Right renal cortex interstitium (tissue), 3 donors: ENCODE data around the gene HPX. TPM values are rescaled to one million over a fixed set of nuclear protein-coding genes. Genes with fewer than 3 reads are reported as not detected.
A peak's percentile ranks its signal among the peaks of the same experiment; 100 is the strongest.
"Not testable (repeated sequence)": the region's sequence is repeated elsewhere in the genome, so short reads cannot be mapped to it uniquely, and the experiment has no call there.

ENCODE experiments used
- DNase-seq, 3 donors: peaks; one replicate each; pipeline ENCODE4 v3.0.0-alpha.2; 2013; ENCODE audit warnings: low read depth in 3 of 3, low spot score in 2 of 3
- polyA plus RNA-seq, 3 donors: library from polyadenylated mRNA; unstranded; fragments of 120-200 nt; gene quantifications; one replicate each; pipeline ENCODE4 v1.2.1, GENCODE V29; 2013; ENCODE audit not compliant: insufficient read length in 3 of 3

Gene HPX
- polyA plus RNA-seq, 3 donors = 1.6 to 2.2 (median 2.2) TPM

DNA sequence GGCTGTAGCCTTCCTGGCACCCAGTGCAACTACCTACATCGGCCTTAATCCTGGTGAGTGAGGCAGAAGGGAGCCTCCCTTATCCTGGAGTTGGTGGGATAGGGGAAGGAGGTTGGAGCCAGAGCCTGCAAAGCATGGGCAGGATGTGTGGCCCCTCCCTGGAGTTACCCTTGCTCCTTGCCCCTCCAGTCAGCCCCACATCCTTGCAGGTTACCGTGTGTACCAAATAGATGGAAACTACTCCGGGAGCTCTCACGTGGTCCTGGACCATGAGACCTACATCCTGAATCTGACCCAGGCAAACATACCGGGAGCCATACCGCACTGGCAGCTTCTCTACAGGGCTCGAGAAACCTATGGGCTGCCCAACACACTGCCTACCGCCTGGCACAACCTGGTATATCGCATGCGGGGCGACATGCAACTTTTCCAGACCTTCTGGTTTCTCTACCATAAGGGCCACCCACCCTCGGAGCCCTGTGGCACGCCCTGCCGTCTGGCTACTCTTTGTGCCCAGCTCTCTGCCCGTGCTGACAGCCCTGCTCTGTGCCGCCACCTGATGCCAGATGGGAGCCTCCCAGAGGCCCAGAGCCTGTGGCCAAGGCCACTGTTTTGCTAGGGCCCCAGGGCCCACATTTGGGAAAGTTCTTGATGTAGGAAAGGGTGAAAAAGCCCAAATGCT is 46.7 kb downstream of the HPX start:
- no peak for DNase-seq

DNA sequence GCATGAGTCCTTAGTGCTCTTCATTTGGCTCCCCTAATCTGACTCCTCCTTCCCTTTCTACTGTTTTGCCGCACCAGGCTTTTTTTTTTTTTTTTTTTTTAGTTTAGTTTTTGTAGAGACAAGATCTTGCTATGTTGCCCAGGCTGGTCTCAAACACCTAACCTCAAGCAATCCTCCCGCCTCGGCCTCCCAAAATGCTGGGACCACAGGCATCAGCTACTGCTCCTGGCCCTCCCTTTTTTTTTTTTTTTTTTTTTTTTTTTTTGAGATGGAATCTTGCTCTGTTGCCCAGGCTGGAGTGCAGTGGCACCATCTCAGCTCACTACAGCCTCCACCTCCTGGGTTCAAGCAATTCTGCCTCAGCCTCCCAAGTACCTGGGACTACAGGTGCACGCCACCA is 48.5 kb downstream of the HPX start:
- not testable (repeated sequence) for DNase-seq

DNA sequence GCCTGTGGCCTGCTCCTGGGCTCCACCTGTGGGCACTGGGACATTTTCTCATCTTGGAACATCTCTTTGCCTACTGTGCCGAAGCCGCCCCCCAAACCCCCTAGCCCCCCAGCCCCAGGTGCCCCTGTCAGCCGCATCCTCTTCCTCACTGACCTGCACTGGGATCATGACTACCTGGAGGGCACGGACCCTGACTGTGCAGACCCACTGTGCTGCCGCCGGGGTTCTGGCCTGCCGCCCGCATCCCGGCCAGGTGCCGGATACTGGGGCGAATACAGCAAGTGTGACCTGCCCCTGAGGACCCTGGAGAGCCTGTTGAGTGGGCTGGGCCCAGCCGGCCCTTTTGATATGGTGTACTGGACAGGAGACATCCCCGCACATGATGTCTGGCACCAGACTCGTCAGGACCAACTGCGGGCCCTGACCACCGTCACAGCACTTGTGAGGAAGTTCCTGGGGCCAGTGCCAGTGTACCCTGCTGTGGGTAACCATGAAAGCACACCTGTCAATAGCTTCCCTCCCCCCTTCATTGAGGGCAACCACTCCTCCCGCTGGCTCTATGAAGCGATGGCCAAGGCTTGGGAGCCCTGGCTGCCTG is 49.2 kb downstream of the HPX start:
- DNase-seq = no peak

DNA sequence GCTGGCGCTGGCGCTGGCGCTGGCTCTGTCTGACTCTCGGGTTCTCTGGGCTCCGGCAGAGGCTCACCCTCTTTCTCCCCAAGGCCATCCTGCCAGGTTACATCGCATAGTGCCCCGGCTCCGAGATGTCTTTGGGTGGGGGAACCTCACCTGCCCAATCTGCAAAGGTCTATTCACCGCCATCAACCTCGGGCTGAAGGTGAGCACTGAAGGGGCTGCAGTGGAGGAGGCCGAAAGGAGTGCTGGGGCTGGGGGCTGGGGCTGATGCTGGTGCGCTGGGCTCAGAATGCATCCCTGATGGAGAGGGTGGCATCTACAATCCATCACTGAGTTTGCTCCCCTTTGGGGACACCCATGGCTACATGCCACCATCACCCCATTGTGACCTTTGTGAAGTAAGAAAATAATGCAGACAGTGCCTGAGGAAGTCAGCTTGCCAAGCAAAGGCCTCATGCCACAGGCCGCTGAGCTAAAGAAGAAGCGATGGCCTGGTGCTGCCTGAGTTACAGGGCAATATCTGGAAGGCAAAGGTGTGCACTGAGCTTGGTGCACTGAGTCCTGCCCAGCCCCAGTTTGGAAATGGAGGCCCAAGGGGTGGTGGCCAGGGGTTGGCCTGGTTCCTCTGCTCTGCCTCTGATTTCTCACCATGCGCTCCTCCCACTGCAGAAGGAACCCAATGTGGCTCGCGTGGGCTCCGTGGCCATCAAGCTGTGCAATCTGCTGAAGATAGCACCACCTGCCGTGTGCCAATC is 49.9 kb downstream of the HPX start:
- no peak for DNase-seq

DNA sequence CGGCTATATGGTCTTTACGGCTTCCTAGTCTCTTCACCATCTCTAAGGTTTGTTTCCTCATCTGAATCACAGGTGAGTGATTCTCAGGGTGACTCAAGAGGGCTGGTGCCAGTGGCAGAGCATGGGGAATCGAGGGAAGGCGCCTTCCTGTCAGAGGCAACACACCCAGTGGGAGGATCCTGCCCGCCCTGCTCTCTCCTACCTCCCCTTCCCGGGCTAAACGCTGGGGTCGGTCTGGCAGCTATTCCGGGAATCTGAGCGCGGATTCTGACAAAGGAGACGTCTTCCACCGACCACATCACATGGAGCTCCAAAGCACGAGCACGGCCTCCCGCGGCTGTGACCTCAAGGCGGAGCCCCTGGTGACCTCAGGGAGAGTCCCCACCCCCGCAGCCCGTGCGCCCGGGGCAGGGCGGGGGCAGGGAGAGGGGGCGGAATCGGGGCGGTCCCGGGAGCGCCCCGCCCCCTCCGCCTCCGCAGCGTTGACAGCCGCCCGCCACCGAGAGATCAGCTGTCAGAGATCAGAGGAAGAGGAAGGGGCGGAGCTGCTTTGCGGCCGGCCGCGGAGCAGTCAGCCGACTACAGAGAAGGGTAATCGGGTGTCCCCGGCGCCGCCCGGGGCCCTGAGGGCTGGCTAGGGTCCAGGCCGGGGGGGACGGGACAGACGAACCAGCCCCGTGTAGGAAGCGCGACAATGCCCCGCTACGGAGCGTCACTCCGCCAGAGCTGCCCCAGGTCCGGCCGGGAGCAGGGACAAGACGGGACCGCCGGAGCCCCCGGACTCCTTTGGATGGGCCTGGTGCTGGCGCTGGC is 50.7 kb downstream of the HPX start, which contains the start of gene SMPD1:
Gene SMPD1 (plus strand): TSS at position 570 of the 813 bp plus-strand sequence. CDS start 125 bp downstream, at position 695.
- peak; percentile 60 to 75 (median 70) for DNase-seq

DNA sequence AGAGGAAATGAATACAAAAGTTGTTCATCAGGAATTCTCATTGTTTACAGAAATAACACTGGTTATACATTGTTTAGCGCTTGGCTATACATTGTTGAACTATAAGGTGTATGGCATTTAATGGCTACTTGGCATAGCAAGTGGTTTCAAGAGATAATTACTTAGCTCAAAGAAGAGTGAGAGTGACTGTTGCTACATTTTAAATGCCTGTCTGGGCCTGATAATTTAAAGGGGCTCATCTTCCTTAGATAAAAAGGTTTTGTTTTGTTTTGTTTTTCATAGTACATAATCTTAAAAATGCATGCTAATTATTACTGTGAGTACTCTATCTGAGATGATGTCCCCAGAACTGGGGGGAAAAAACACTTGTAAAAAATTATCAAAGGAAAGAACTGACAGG is 52.0 kb downstream of the HPX start:
- DNase-seq = no peak

DNA sequence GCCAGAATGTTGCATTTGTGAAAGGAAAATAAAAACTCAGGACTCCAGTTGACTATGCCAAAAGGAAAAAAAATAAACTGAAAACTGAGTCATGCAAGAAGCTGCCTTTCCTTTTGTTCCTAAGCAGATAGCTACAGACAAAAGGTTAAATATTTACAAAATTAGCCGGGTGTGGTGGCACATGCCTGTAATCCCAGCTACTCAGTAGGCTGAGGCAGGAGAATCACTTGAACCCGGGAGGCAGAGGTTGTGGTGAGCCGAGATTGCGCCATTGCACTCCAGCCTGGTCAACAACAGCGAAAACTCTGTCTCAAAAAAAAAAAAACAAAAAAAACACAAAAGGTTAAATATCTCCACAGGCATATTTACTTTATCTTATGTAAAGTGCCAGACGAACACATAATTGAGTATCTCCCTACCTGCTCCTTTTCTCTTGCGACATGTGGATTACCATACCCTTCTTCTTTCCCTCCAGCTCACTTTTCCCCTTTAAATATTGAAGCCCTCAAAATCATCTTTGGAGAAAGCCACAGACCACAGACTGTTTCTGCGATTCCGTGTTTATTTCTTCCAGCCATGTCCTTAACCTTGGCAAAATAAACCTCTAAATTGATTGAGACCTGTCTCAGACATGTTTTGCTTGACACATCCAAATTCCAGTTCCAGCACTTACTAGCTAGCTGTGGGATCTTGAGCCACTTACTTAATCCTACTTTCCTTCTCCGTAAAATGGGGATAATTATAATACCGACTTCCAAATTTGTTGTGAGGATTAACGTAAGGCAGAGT is 52.8 kb downstream of the HPX start:
- no peak for DNase-seq

DNA sequence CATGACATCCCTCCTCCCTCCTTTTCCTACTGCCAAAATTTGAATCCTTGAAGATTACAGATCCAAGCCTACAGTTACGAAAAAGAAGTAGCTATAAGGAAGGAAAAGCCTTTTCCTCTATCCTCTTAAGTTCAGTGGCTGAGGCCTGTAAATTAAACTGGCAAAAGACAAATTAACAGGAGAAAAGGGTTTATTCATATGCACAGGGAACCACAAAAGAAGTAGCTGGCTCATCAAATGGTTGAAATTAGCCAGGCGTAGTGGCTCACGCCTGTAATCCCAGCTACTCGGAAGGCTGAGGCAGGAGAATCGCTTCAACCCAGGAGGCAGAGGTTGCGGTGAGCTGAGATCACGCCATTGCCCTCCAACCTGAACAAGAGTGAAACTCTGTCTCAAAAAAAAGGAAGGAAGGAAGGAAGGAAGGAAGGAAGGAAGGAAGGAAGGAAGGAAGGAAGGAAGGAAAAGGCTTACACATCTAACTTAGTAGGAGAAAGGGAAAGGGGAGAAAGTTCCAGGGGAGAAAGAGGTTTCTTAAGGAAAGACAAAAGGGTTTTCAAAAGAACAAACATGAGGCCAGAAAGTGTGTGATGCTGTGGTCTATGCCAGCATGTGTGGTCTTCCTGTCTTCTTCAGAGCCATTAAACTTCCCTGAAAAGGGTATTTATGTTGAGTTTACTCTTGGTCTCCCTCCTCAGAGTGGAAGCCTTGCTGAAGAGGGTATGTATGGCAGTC is 55.6 kb downstream of the HPX start:
- no peak for DNase-seq

Other genes starting within 250 kb of the HPX start
- under 1 TPM in 2 of 3 donors, not detected in 1; 0.11 to 0.19 TPM for gene OR52W1, start 241.8 kb downstream of the HPX start, polyA plus RNA-seq
- under 1 TPM; 0.64 to 0.83 (median 0.75) TPM for gene C11orf42, start 235.4 kb downstream of the HPX start, polyA plus RNA-seq
- gene FHIP1B, start 206.4 kb downstream of the HPX start, polyA plus RNA-seq = 10 to 100 TPM; 35.4 to 45.6 (median 38.1) TPM
- under 1 TPM; 0.08 to 0.14 (median 0.11) TPM for gene CNGA4, start 201.9 kb downstream of the HPX start, polyA plus RNA-seq
- gene CCKBR, start 181.1 kb downstream of the HPX start, polyA plus RNA-seq = under 1 TPM; 0.47 to 0.72 (median 0.61) TPM
- gene CAVIN3, start 120.5 kb downstream of the HPX start, polyA plus RNA-seq = 10 to 100 TPM in 2 of 3 donors, 1 to 10 TPM in 1; 9.5 to 15.3 (median 10.9) TPM
- 10 to 100 TPM; 31.0 to 32.3 (median 32.1) TPM for gene SMPD1, start 50.5 kb downstream of the HPX start, polyA plus RNA-seq
- gene APBB1, start 21.9 kb downstream of the HPX start, polyA plus RNA-seq = 10 to 100 TPM; 51.9 to 56.5 (median 52.5) TPM
- 10 to 100 TPM; 16.1 to 19.3 (median 17.0) TPM for gene TRIM3, start 33.0 kb upstream of the HPX start, polyA plus RNA-seq
- 10 to 100 TPM; 64.8 to 67.5 (median 66.2) TPM for gene ARFIP2, start 40.3 kb upstream of the HPX start, polyA plus RNA-seq
- 10 to 100 TPM; 38.3 to 42.4 (median 38.7) TPM for gene TIMM10B, start 40.5 kb upstream of the HPX start, polyA plus RNA-seq
- 1 to 10 TPM; 5.8 to 6.3 (median 6.2) TPM for gene DNHD1, start 56.3 kb upstream of the HPX start, polyA plus RNA-seq
- gene RRP8, start 162.6 kb upstream of the HPX start, polyA plus RNA-seq = 10 to 100 TPM; 21.3 to 22.6 (median 21.6) TPM
- 100 to 1,000 TPM; 144 to 167 (median 159) TPM for gene ILK, start 162.8 kb upstream of the HPX start, polyA plus RNA-seq
- gene TAF10, start 171.2 kb upstream of the HPX start, polyA plus RNA-seq = 10 to 100 TPM; 66.4 to 92.9 (median 91.4) TPM
- 100 to 1,000 TPM; 111 to 131 (median 118) TPM for gene TPP1, start 178.4 kb upstream of the HPX start, polyA plus RNA-seq
- 10 to 100 TPM; 27.8 to 31.1 (median 30.3) TPM for gene DCHS1, start 214.8 kb upstream of the HPX start, polyA plus RNA-seq
- gene MRPL17, start 242.4 kb upstream of the HPX start, polyA plus RNA-seq = 10 to 100 TPM; 68.3 to 81.6 (median 68.3) TPM